GM20000 (cell line): ENCODE data around the gene SLC30A7.
"Not testable (repeated sequence)": the region's sequence is repeated elsewhere in the genome, so short reads cannot be mapped to it uniquely, and the experiment has no call there.

Source experiments
- DNase-seq: peaks from one replicate; pipeline ENCODE4 v3.0.0; 2012; ENCODE audit warnings: low spot score
- CTCF ChIP-seq: IDR thresholded peaks from 2 replicates; pipeline ENCODE4 v1.5.1; 2012; ENCODE audit warnings: mild to moderate bottlenecking, control low read depth; ENCODE audit errors: extremely low read depth, missing control alignments

The SLC30A7 gene

GRCh38 chr1:100952104-100952745 is 56.3 kb downstream of the SLC30A7 start:
- no peak for DNase-seq
- no peak for TF ChIP-seq CTCF

GRCh38 chr1:100952970-100953369 is 57.1 kb downstream of the SLC30A7 start:
- not testable (repeated sequence) for DNase-seq

GRCh38 chr1:100953960-100954730 is 58.3 kb downstream of the SLC30A7 start:
- TF ChIP-seq CTCF = no peak
- no peak for DNase-seq

- no peak for DNase-seq
- no peak for TF ChIP-seq CTCF
These were observed 59.4 kb downstream of the SLC30A7 start for GRCh38 chr1:100955322-100955721.

GRCh38 chr1:100959502-100960060 is 63.7 kb downstream of the SLC30A7 start:
- DNase-seq = no peak
- no peak for TF ChIP-seq CTCF

- TF ChIP-seq CTCF = no peak
- DNase-seq = no peak
These were observed 64.2 kb downstream of the SLC30A7 start for GRCh38 chr1:100960098-100960497.

- TF ChIP-seq CTCF = no peak
- DNase-seq = no peak
These were observed 72.7 kb downstream of the SLC30A7 start for GRCh38 chr1:100968621-100969020.
